Endodermal cell (in vitro differentiated cells): Measurements from ENCODE around the gene PROB1. TPM values are rescaled to one million over a fixed set of nuclear protein-coding genes. Genes with fewer than 3 reads are reported as not detected.

Experiments used
- DNase-seq: peaks from one replicate; pipeline ENCODE4 v3.0.0-alpha.2; 2017
- H3K27ac ChIP-seq: 2 replicates; pipeline ENCODE4 v1.5.1; 2013; ENCODE audit warnings: mild to moderate bottlenecking, low read depth, low read length, moderate library complexity
- H3K27me3 ChIP-seq: 2 replicates; pipeline ENCODE4 v1.6.1; 2013; ENCODE audit warnings: mild to moderate bottlenecking, low read length, moderate library complexity; ENCODE audit not compliant: insufficient read depth, control insufficient read depth, poor library complexity, severe bottlenecking
- H3K36me3 ChIP-seq: 2 replicates; pipeline ENCODE4 v1.7.0; 2013; ENCODE audit warnings: mild to moderate bottlenecking, low read length, moderate library complexity; ENCODE audit not compliant: control insufficient read depth, insufficient read depth
- H3K4me1 ChIP-seq: one replicate; pipeline ENCODE4 v1.7.0; 2013; ENCODE audit warnings: low read length; ENCODE audit not compliant: control insufficient read depth, insufficient read depth
- H3K4me3 ChIP-seq: 2 replicates; pipeline ENCODE4 v1.5.1; 2013; ENCODE audit warnings: mild to moderate bottlenecking, low read length, moderate library complexity
- H3K9ac ChIP-seq: 2 replicates; pipeline ENCODE4 v1.6.1; 2013; ENCODE audit warnings: mild to moderate bottlenecking, low read length, moderate library complexity; ENCODE audit not compliant: poor library complexity, severe bottlenecking; ENCODE audit errors: extremely low read depth
- H3K9me3 ChIP-seq: 2 replicates; pipeline ENCODE4 v1.6.1; 2013; ENCODE audit warnings: mild to moderate bottlenecking, low read length, moderate library complexity; ENCODE audit not compliant: control insufficient read depth
- H3K27ac Mint-ChIP-seq: 2 replicates; pipeline ENCODE4 v1.8.0; 2020; ENCODE audit warnings: mixed read lengths
- H3K27me3 Mint-ChIP-seq: 2 replicates; pipeline ENCODE4 v1.8.0; 2021; ENCODE audit warnings: mild to moderate bottlenecking, mixed read lengths; ENCODE audit not compliant: insufficient read depth
- H3K36me3 Mint-ChIP-seq: 2 replicates; pipeline ENCODE4 v1.8.0; 2020; ENCODE audit warnings: low read depth, mixed read lengths
- H3K4me1 Mint-ChIP-seq: 2 replicates; pipeline ENCODE4 v1.8.0; 2020; ENCODE audit warnings: mixed read lengths
- H3K4me3 Mint-ChIP-seq: 2 replicates; pipeline ENCODE4 v1.8.0; 2020; ENCODE audit warnings: mild to moderate bottlenecking, moderate library complexity, mixed read lengths
- H3K9me3 Mint-ChIP-seq: 2 replicates; pipeline ENCODE4 v1.8.0; 2020; ENCODE audit warnings: mild to moderate bottlenecking, mixed read lengths
- WGBS, 2 experiments: methylation state at CpG; one replicate each; pipeline versions ENCODE4 v1.1.5 to v1.1.7; 2013; ENCODE audit warnings: missing lambda C conversion rate in 2 of 2, mixed read lengths in 1 of 2; ENCODE audit not compliant: insufficient coverage in 1 of 2, insufficient read length in 1 of 2; 5-methylcytosine and 5-hydroxymethylcytosine counted together
- total RNA-seq, 2 donors: library from RNA; stranded (reverse); fragmentation: NEBNext Ultra II Directional in 1 of 2; extraction: Animal tissue kit (Norgen Biotek cat#: 25700) in 1 of 2; gene quantifications; 2 replicates in 1 of 2; 3 replicates in 1 of 2; pipeline ENCODE4 v1.2.1, GENCODE V29; 2021
- TF ChIP-seq, protein P1 (sequence below): fragments of 200-600 bp; sonication (generic); conservative IDR thresholded peaks from 2 replicates; pipeline ENCODE4 v1.5.0; 2021; ENCODE audit warnings: antibody characterized with exemption, mild to moderate bottlenecking

PROB1 gene
- total RNA-seq, 2 donors from 2014 or later: 4.8 to 6.6 TPM

DNA sequence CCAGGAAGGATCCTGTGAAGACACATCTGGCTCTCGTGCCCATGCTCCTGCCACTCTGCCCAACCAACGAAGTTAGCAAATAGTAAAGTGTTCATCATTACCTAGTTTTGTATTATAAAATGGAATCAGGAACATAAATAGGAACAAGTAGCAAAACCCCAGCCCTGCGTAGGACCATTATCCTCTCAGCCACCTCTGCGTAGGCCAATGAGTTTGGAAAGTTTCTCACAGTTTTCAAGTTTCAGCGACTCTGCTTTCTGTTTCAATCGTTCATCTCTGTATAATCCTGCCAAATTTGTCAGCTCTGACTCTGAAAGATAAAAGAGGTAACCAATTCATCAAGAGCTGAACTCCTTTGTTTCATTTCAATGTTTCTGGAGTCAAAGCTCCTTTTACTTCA, 19.1 kb upstream of the PROB1 start:
- DNase-seq: no peak

DNA sequence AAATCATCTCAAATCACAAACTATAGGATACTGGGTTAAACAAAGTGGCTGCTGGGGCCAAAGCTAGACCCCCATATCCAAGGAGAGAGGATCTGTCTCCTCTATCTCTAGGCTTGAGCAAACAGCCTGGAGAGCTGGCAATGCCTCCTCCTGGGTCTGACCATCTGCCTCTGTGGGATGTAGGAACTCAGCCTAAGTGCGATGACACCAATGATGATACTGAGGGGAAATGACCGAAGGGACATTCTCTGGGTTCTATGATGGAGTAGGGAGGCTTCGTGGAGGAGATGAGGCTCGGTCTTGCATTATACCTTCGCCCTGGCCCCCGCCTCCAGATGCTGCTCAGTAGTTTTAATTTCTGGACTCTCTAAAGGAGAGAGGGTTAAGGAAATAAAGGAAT, 18.2 kb upstream of the PROB1 start:
- Mint-ChIP-seq H3K4me1 (peaks cover 2% of the 10 kb centered on the region), H3K4me3 (no peak overlapping the region), H3K9me3 (no peaks in the 10 kb centered on the region), H3K36me3 (peaks cover 14% of the 10 kb centered on the region), H3K27me3 (no peaks in the 10 kb centered on the region), H3K27ac (no peak overlapping the region)
- no peaks in the 10 kb centered on the region for H3K4me1 ChIP-seq
- H3K4me3 ChIP-seq: no peak overlapping the region
- no peak overlapping the region for H3K9ac ChIP-seq
- 94 to 98% methylated on average over 5 to 6 of the region's 6 CpGs for WGBS, 2 experiments
- H3K9me3 ChIP-seq: no peaks in the 10 kb centered on the region
- no peak for DNase-seq
- peaks cover 5% of the 10 kb centered on the region for H3K36me3 ChIP-seq
- no peak overlapping the region for H3K27ac ChIP-seq
- H3K27me3 ChIP-seq: no peaks in the 10 kb centered on the region
- TF ChIP-seq, protein P1, sequence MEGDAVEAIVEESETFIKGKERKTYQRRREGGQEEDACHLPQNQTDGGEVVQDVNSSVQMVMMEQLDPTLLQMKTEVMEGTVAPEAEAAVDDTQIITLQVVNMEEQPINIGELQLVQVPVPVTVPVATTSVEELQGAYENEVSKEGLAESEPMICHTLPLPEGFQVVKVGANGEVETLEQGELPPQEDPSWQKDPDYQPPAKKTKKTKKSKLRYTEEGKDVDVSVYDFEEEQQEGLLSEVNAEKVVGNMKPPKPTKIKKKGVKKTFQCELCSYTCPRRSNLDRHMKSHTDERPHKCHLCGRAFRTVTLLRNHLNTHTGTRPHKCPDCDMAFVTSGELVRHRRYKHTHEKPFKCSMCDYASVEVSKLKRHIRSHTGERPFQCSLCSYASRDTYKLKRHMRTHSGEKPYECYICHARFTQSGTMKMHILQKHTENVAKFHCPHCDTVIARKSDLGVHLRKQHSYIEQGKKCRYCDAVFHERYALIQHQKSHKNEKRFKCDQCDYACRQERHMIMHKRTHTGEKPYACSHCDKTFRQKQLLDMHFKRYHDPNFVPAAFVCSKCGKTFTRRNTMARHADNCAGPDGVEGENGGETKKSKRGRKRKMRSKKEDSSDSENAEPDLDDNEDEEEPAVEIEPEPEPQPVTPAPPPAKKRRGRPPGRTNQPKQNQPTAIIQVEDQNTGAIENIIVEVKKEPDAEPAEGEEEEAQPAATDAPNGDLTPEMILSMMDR: no peak

More for the DNA sequence above, 19.1 kb upstream of the PROB1 start:
- Histone ChIP-seq H3K4me3 (no peak overlapping the region), H3K4me1 (peaks cover 4% of the 10 kb centered on the region), H3K9ac (no peak overlapping the region), H3K36me3 (peaks cover 5% of the 10 kb centered on the region), H3K27me3 (no peaks in the 10 kb centered on the region), H3K27ac (no peak overlapping the region), H3K9me3 (no peaks in the 10 kb centered on the region)
- H3K9me3 Mint-ChIP-seq: no peaks in the 10 kb centered on the region
- H3K27me3 Mint-ChIP-seq: no peaks in the 10 kb centered on the region
- no peak overlapping the region for H3K4me3 Mint-ChIP-seq
- no peak overlapping the region for H3K27ac Mint-ChIP-seq
- TF ChIP-seq, protein P1: no peak
- peaks cover 9% of the 10 kb centered on the region for H3K4me1 Mint-ChIP-seq
- H3K36me3 Mint-ChIP-seq: peaks cover 14% of the 10 kb centered on the region
- WGBS, 2 experiments: 97 to 100% methylated on average over 4 to 6 of the region's 6 CpGs

DNA sequence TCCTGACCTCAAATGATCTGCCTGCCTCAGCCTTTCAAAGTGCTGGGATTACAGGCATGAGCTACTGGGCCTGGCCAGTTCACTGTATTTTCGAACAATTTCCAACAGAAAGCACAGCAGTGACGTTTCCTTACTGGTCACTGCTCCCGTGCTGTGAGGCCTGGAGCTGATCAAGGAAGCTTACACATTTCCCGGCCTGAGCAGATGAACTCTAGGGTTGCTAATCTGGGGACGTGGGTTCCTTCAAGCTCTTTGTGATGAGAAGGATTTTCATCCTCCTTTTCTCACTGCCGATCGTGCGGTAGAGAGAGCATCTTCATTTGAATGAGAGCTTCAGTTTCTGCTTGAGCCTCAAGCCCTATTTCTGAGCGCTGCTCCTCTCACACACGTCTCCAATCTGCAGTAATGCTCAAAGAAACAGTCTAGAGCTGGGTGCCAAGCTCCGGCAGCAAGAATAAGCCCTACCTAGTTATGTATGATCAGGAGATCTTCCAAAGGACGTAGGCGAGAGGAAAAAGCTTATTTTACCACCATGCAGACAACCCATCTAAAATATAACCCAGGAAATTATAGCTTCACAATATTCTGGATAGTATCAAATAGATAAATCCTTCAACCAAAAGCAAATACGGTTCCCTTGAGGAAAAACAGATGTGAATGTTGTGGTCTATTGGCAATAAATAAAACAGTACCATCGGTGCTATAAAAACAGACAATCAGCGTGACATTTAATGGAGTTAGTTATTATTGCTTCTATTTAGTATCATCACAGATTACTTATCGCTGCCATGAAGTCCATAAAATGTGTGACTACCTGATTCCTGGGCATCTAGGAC, 16.3 kb upstream of the PROB1 start:
- Histone ChIP-seq H3K9ac (no peak overlapping the region), H3K4me3 (no peak overlapping the region), H3K27ac (no peak overlapping the region), H3K4me1 (no peaks in the 10 kb centered on the region), H3K27me3 (no peaks in the 10 kb centered on the region), H3K9me3 (no peaks in the 10 kb centered on the region), H3K36me3 (peaks cover 5% of the 10 kb centered on the region)
- Mint-ChIP-seq H3K9me3 (no peaks in the 10 kb centered on the region), H3K36me3 (peaks cover 10% of the 10 kb centered on the region), H3K4me1 (peaks cover 2% of the 10 kb centered on the region), H3K4me3 (no peak overlapping the region), H3K27ac (no peak overlapping the region), H3K27me3 (no peaks in the 10 kb centered on the region)
- WGBS, 2 experiments: 92% methylated on average over 9 to 17 of the region's 17 CpGs
- no peak for DNase-seq
- TF ChIP-seq, protein P1: no peak
